GM19463 (cell line): ENCODE measurements around the gene RAB44.

Experiments used
- ATAC-seq: cut with Tn5 transposase; IDR thresholded peaks from one replicate; pipeline ENCODE4 v1.9.1; 2021; ENCODE audit warnings: mild to moderate bottlenecking, moderate library complexity; ENCODE audit not compliant: unreplicated experiment

RAB44 gene

DNA sequence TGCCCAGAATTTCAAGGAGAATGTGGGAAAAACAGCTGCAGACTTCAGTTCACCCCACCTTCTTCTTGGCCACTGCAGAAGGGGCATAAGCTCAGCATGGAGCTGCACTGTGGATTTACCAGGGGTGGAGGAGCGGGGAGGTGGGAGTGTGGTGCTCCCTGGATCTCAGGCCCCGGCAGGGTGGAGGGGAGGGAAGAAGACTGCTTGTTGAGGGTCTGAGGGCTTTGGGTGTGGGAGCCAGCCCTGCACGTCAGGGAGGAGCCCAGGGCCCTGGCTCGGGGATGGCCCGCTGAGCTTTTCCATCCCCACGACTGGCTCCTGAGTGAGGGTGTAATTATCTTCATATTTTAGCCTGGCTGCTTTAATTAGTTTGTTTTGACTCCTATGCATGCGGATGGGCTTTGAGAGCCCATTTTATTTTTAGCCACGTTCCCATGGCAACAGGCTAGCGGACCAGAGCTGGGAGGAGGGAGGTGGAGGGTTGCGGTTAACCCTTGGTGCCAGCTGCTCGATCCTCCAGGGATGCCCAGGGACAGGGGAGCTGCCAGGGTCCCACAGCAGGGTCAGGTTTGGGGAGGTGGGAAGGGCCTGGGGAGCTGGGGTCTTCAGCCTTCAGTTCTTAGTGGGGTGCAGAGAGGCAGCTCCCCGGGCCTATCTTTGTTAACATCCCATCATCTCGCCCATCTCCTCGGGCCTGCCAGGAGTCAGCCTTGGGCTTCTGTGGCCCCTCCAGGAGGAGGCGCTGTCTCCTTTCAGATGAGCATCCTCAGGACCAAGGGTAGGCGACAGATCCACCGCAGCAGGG is 68.2 kb downstream of the RAB44 start:
- ATAC-seq, result peak; percentile 89

DNA sequence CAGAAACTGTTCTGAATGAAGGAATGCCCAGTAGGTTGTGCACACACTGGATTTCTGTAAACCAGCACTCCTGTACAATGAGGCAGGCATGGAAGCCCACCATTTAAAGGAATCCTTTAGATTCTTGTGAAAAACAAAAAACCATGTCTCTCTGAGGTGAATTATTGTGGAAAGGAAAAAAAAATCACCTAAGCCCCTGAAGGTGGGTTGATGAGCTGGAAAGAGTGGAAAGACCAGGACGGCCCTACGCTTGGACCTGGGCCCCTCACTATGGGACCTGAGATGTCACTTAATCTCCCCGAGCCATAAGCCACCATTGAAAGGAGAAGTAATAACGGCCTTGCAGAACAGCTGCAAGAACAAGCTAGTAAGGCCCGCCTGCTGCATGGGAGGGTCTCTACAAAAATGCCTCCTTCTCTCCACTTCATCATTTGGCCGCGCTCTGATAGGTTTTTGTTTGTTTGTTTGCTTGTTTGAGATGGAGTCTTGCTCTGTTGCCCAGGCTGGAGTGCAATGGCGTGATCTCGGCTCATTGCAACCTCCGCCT is 68.8 kb downstream of the RAB44 start:
- no peak for ATAC-seq

DNA sequence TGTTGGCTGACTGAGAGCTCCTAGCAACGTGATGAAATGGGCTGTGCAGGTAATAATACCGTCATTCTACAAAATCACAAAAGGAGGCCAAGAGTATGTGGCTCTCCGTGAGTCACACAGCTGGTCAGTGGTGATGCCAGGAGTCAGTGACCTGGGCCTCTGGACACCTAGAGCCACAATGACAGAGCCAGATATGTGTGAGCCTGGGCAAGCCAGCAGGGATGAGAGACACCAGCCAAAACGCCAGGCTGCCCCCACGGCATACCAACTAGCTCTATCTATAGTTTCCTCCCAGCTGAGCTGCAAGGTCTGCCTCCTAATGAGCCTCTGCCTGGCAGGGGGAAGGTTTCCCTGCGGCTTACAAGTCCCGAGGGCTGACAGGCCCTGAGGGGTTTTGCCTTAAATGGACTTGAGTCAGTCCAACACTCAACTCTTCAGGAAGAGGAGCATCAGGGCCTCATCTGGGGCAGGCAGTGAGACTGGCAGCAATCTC is 71.6 kb downstream of the RAB44 start:
- no peak for ATAC-seq

DNA sequence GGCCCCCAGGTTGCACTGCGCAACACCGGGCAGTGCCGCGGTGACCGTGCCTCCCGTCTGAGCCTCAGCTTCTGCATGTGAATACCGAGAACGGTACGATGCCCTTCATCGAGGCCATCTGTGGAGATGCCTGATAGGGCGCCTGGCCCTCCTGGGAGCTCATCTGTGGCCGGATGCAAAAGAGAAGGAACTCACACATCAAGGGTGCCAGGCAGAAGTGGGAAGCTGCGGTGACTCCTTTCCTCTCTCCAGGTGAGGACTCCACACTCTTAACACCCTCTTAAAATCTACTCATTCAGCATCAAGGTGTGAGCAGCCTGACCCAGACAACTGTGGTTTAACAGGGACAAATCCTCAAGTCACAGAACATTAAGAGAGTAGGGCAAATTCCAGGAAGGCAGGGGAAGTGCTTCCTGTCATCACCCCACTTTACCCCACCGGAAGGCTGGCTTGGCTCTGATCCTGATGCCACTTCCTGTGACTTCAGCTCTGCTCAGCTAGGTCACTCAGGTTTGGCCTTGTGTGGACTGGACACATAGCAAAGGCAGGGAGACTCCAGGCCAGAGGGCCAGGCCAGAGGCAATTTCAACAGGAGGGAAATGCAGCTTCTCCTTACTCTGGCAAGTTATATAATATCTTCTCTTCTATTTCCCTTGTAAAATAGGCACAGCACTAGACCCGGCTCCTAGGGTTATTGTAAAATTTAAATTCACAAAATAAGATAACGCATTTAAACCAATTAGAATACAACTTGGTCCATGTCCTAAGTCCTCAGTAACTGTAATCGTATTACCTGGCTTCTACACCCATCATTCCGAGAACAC is 72.3 kb downstream of the RAB44 start:
- ATAC-seq, result no peak

DNA sequence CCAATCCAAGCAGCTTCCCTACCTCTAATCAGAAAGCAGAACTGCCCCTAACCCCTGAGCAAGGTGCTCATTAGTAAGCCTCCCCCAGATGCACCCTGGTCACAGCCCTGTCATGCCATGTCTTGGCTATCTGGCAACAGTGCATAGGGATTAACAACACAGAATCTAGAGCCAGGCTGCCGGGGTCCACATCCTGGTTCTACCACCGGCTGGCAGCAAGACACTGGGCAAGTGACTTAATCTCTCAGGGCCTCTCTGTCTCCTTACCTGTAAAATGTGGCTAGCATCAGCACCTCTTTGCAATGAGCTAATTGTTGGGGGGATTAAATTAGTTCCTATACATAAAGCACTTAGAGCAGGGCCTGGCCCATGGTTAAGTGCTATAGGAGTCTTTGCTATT is 73.5 kb downstream of the RAB44 start:
- no peak for ATAC-seq

DNA sequence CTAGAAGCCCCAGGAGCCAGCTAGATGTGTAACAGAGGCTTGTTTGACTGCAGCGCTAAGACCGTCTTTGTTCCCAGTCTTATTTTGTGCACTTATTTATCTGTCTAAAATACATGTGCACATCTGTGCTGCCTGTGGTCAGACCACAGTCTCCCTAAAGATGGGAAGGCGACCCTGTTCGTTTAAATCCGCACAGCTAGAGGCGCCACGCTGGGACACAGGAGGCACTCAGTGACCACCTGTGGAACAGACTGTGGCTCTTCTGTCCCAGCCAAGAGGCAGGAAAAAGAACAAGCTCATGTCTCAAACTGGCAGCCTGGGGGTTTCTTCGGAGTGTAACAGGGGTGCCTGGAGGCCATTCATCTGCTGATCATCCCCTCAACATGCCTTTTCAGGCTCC is 74.8 kb downstream of the RAB44 start:
- no peak for ATAC-seq

DNA sequence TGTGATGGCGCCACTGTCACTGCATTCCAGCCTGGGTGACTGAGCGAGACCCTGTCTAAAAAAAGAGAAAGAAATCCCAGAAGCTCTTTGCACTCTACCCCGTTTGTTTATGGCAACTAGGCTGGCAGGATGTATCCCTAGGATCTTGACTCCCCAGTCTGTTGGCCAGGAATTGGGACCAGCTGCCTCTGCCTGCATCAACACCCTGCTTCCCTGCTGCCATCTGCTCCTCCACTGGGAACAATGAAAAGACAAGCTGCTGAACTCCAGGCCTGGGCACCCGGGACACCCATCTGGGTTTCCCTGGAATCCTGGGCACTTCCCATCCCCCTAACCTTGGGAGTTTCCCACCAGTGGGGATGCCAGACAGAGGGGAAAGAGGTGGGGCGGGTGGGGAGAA is 76.7 kb downstream of the RAB44 start:
- no peak for ATAC-seq

DNA sequence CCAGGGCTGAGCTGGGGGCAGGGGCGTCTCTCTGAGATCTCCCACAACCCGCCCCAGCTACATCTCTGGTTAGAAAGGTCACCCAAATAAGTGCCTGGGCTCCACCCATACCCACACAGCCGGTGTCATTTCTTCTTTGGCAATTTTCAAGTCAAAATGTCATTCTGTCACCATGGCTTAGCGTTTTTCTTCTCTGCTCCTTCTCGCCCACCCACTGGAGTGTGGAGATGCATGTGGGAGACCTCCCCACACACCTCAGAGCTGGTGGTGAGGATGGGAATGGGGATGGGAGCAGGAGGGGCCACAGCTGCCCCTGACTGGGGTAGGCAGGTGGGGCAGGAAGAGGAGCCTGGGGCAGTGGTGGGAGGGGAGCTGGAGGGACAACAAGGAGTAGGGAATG is 78.5 kb downstream of the RAB44 start:
- no peak for ATAC-seq

DNA sequence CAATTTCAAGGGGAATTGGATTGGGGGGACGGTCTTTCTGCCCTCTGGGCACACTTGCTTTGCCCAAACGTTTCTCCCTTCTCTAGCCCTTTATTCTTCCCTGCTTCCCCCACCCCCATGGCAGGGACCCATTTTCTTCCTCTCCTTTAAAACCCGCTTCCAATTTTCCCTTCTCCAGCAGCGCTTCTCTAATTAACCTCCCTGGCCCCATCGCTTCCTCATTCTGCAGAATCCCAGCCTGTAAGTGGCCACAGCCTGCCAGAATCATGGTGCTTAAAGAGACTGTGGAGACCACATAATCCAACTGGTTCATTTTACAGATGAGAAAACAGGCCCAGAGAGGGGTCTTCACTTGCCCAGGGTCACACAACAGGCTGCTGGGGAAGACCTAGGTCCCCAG is 80.2 kb downstream of the RAB44 start:
- ATAC-seq, result no peak

DNA sequence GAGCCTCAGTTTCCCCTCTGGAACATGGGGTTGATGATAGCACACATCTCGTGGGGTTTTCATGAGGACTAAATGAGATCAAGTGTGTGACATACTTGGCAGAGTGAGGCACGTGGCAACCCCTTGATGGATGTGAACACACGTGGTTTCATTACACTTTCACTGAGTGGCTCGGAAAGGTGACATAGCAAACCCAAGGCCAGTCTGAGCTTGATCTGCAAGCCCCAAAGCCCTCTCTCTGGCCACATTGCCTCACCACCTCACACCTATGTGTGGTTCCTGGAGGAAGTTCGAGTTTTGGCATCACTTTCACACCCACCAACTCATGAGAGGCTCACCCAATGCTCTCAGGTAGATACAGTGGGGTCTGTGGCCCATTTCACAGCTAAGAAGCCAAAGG is 81.6 kb downstream of the RAB44 start:
- ATAC-seq, result no peak

DNA sequence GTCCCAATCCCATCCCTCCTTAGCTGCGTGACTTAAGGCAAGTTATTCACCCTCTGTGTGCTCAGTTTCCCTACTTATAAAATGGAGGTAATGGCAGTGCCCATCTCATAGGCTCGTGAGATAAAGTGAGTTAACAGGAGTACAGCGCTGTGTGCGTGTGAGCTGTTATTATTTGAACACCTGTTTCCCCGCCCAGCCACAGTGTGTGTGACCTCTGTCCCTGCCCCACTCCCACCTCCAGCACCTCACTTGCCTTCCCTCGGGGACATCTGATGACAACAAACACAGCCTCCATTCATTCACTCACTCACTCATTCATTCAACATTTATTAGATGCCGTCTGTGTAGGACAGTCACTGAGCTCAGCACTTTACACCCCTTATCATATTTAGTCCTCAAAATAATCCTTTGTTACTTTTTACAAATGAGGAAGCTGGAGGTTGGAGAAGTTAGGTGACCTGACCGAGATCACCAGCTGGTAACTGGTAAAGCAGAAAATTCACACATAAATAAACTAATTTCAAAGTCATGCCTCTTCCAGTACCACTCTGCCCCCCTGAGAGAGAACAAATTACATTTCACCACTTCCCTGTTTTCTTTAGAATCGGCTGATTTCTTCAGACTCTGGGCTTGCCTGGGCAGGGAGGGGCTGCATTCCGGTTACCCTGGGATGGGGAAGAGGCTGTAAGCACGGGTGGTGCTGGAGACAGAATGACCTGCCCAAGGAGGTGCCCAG is 83.0 kb downstream of the RAB44 start:
- ATAC-seq, result no peak

DNA sequence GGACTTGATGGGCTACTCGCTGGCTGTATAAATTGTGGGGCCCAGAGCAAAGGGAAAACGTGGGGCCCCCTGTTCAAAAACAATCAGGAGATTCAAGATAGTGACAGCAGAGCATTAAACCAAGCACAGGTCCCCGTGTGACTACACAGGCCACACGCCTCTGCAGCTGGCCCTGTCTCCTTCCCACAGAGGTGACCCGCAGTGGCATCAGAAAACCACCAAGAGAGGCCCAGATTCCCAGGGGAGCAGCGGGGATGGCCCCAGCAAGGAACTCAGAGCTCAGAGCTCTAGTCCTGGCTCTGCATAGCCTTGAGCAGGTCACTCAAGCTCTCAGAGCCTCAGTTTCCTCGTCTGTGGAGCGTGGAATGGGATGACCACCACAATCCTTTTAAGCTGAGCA is 84.0 kb downstream of the RAB44 start:
- peak; percentile 70 for ATAC-seq
